ENCODE data around the gene OR52K2.

- TF ChIP-seq CTCF (conservative IDR thresholded peaks at IDR 0.05), result no peak
- TF ChIP-seq EZH2 (IDR thresholded peaks at IDR 0.05; ENCODE audit: low read depth), result no peak
These were observed 33.4 kb downstream of the OR52K2 start, which contains the start of gene OR52K1 for GRCh38 chr11:4482445-4482844.

Data from PC-9 (cell line).